ENCODE results near the gene ANKRD24.

GRCh38 chr19:4197228-4197624 is 14.7 kb downstream of the ANKRD24 start:
- TF ChIP-seq CTCF (IDR thresholded peaks at IDR 0.05) (no peak), POLR2AphosphoS5 (IDR thresholded peaks at IDR 0.05) (no peak), EP300 (IDR thresholded peaks at IDR 0.05) (no peak)

All from stomach (tissue), 4 donors.